Measurements from ENCODE around the gene HMX2. TPM values are rescaled to one million over a fixed set of nuclear protein-coding genes. Genes with fewer than 3 reads are reported as not detected.
"Not testable (repeated sequence)": the region's sequence is repeated elsewhere in the genome, so short reads cannot be mapped to it uniquely, and the experiment has no call there.

The HMX2 gene
- polyA plus RNA-seq, 10 donors = not detected

GRCh38 chr10:123150271-123150985, 2.5 kb downstream of the HMX2 start:
- no peak for DNase-seq

GRCh38 chr10:123150986-123151736, 3.2 kb downstream of the HMX2 start:
- peak in 1 of 3 donors; percentile 52 for DNase-seq

GRCh38 chr10:123151737-123152135, 3.8 kb downstream of the HMX2 start:
- peak in 1 of 3 donors; percentile 28 for DNase-seq

GRCh38 chr10:123153486-123154091, 5.7 kb downstream of the HMX2 start:
- DNase-seq = no peak

- DNase-seq = peak; percentile 100
These were observed 6.3 kb downstream of the HMX2 start, which contains the start of gene BUB3 for GRCh38 chr10:123154092-123154710. Gene BUB3, plus strand, starts transcription at chr10:123154402. Its CDS starts 516 bp downstream, at chr10:123154918.

GRCh38 chr10:123154711-123155505, 7.0 kb downstream of the HMX2 start:
- peak; percentile 33 to 84 (median 59) for DNase-seq

- DNase-seq = no peak
These were observed 8.1 kb downstream of the HMX2 start for GRCh38 chr10:123156078-123156477.

- no peak for DNase-seq
These were observed 9.3 kb downstream of the HMX2 start for GRCh38 chr10:123157210-123157609.

GRCh38 chr10:123158682-123159081, 10.7 kb downstream of the HMX2 start:
- DNase-seq = no peak

DNA sequence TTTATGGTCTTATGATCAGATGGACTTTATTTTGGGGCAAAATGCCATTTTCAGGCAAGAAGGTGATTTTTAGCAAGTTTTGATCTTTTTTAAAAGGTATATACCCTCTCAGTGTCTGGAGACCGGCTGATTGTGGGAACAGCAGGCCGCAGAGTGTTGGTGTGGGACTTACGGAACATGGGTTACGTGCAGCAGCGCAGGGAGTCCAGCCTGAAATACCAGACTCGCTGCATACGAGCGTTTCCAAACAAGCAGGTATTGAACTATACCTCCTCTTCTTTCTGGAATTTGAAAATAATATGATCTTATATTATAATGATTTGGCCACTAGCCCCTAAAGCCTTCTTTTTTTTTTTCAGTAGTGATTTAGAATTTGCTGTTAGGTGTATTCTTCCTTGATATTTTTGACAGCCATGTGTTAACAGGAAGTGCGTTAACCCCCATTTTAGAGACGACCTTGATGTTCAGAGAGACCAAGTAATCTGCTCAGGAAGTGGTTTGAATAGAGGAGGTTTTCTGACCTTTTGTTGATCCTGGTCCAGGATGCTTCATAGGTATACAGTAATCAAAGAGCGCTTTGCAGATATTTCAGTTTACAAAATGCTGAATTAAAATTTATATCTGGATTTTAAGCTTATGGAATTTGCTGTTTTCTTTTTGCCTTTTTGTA, 12.5 kb downstream of the HMX2 start:
- no peak for DNase-seq

DNA sequence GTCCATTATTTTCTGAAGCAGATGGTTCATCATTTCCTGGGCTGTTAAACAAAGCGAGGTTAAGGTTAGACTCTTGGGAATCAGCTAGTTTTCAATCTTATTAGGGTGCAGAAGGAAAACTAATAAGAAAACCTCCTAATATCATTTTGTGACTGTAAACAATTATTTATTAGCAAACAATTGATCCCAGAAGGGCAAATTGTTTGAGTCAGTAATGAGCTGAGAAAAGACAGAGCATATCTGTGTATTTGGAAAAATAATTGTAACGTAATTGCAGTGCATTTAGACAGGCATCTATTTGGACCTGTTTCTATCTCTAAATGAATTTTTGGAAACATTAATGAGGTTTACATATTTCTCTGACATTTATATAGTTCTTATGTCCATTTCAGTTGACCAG, 16.4 kb downstream of the HMX2 start:
- no peak for DNase-seq

DNA sequence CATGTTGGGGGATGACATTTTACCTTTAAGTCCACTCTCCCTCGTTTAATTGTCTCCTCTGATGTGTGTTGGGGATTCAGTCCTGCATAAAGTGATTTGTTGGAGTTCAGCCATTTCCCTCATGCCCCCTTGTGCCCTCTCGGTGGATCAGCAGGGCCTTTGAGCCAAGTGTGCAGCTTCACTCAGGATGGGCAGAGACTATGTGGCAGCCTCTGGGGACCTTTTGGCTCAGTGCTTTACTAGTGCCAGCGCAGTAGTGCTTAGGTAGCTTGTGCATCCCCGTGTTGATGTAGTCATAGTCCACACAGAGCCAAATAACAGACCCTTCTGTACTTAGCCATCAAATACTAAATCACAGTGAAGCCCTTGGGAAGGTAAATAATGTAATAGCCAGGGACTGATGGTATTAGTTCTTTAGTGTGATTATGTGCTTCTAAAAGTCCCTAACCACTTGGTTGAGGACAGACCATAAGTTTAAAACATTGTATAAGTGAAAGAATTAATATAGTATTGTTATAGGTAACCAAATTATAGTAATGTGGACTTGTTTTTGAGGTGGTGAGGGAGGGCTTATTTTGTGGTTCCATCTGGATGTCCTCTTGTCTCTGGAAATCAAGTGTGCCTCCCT, 17.6 kb downstream of the HMX2 start:
- DNase-seq = no peak

GRCh38 chr10:123166618-123167017, 18.7 kb downstream of the HMX2 start:
- no peak for DNase-seq

GRCh38 chr10:123170961-123171360, 23.0 kb downstream of the HMX2 start:
- DNase-seq = no peak

- DNase-seq = not testable (repeated sequence)
These were observed 23.7 kb downstream of the HMX2 start for GRCh38 chr10:123171616-123172015.

- no peak for DNase-seq
These were observed 27.8 kb downstream of the HMX2 start for GRCh38 chr10:123175389-123176387.

- not testable (repeated sequence) for DNase-seq
These were observed 30.5 kb downstream of the HMX2 start for GRCh38 chr10:123178390-123178789.

- DNase-seq = no peak
These were observed 32.5 kb downstream of the HMX2 start for GRCh38 chr10:123180101-123181090.

Data from muscle of back (tissue), 11 donors.